B cell (primary cell): ENCODE results near the gene ILF3.

Experiments used
- CTCF ChIP-seq: fragments of 200-600 bp; IDR thresholded peaks from one replicate; pipeline ENCODE4 v1.8.0; 2022; ENCODE audit warnings: antibody characterized with exemption, mild to moderate bottlenecking
- EZH2 ChIP-seq: IDR thresholded peaks from 2 replicates; pipeline ENCODE4 v1.6.1; 2012; ENCODE audit warnings: borderline replicate concordance, low read depth, mild to moderate bottlenecking, moderate library complexity, low read length; ENCODE audit not compliant: insufficient read depth, poor library complexity, severe bottlenecking

GRCh38 chr19:10712754-10713153, 58.6 kb downstream of the ILF3 start:
- TF ChIP-seq CTCF (no peak), EZH2 (no peak)
